Measurements from ENCODE around the gene PPCS.
"Not testable (repeated sequence)": the region's sequence is repeated elsewhere in the genome, so short reads cannot be mapped to it uniquely, and the experiment has no call there.

Gene PPCS

GRCh38 chr1:42454403-42454802, 1.9 kb upstream of the PPCS start:
- no peak for DNase-seq

GRCh38 chr1:42456754-42457089, 379 bp downstream of the PPCS start:
- no peak for DNase-seq

GRCh38 chr1:42461196-42461595, 4.9 kb downstream of the PPCS start:
- DNase-seq: no peak

- DNase-seq: peak; percentile 96
Observed at GRCh38 chr1:42462828-42463763, 6.8 kb downstream of the PPCS start, which contains the start of gene CCDC30. Gene CCDC30, plus strand, starts transcription at chr1:42463286. Its CDS starts 17,266 bp downstream, at chr1:42480552.

- DNase-seq: no peak
Observed at GRCh38 chr1:42463921-42464320, 7.6 kb downstream of the PPCS start.

- no peak for DNase-seq
Observed at GRCh38 chr1:42466030-42466429, 9.7 kb downstream of the PPCS start.

- no peak for DNase-seq
Observed at GRCh38 chr1:42469727-42470126, 13.4 kb downstream of the PPCS start.

- no peak for DNase-seq
Observed at GRCh38 chr1:42476605-42477004, 20.3 kb downstream of the PPCS start.

GRCh38 chr1:42477354-42477753, 21.0 kb downstream of the PPCS start:
- not testable (repeated sequence) for DNase-seq

GRCh38 chr1:42477775-42478174, 21.4 kb downstream of the PPCS start:
- DNase-seq: no peak

GRCh38 chr1:42479621-42480020, 23.3 kb downstream of the PPCS start:
- DNase-seq: no peak

- no peak for DNase-seq
Observed at GRCh38 chr1:42480921-42481320, 24.6 kb downstream of the PPCS start.

GRCh38 chr1:42482635-42483153, 26.4 kb downstream of the PPCS start:
- DNase-seq: no peak

GRCh38 chr1:42484382-42484781, 28.0 kb downstream of the PPCS start:
- no peak for DNase-seq

- no peak for DNase-seq
Observed at GRCh38 chr1:42490237-42490636, 33.9 kb downstream of the PPCS start.

GRCh38 chr1:42502031-42502430, 45.7 kb downstream of the PPCS start:
- DNase-seq: not testable (repeated sequence)

GRCh38 chr1:42504535-42505128, 48.3 kb downstream of the PPCS start:
- DNase-seq: no peak

GRCh38 chr1:42506576-42506975, 50.2 kb downstream of the PPCS start:
- DNase-seq: no peak
